NCI-H1105 (cell line): ENCODE data around the gene CCDC182.

Experiments
- DNase-seq: peaks from one replicate; lab custom pipeline; 2025; lab: John Stamatoyannopoulos, UW

Gene CCDC182

DNA sequence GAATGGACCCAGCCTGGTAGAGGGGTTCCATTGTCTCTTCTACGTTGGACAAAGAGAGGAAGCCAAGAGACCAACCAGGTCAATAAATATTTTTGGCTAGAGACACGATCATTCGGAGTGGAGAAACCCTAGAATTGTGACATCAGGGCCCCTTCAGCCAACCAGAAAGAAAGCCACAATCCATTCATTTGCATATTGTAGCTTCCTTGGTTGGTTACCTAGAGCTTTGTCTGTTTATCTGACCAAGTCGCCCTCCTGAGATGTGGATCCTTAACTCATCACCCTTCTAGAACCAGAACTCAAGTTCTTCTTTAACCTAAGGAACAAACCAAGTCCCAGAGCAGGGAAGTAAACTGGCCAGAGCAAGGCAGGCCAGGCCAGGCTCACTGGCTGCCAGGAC lies at the start of gene CCDC182:
Gene CCDC182 (minus strand): TSS at position 58 of the 400 bp plus-strand sequence. CDS start 27 bp downstream, at position 31.
- DNase-seq: no peak

DNA sequence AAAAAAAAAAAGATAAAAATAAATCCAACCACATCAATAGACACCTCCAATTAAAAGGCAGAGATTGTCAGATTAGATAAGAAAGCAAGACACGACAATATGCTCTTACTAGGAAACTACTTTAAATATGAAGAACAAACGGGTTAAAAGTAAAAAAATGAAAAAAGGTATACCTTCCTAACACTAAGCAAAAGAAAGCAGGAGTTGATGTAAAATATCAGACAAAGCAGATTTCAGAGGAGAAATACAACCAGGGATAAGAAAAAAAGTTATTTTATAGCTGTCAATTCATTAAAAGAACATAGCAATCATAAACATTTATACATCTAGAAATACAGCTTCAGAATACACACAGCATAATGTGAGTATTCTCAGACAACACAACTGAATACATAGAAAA lies 49.7 kb upstream of the CCDC182 start:
- no peak for DNase-seq

DNA sequence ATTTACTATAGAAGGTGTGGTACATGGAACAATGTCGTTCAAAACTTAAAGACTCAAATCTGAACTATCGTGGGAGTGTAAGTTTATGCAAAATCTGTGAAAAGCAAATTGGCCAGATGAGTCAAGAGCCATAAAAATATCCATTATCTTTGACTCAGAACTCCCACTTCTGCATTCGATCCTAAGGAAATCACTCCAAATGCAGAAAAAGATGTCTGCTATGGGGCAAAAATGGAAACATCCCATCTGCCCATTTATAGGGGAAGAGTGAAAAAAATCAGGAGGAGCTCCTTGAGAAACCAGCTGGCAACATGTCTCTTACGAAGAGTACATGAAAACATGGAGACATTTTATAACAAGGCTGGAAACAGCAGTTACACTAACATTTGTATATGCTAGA lies 43.6 kb upstream of the CCDC182 start:
- DNase-seq: no peak

DNA sequence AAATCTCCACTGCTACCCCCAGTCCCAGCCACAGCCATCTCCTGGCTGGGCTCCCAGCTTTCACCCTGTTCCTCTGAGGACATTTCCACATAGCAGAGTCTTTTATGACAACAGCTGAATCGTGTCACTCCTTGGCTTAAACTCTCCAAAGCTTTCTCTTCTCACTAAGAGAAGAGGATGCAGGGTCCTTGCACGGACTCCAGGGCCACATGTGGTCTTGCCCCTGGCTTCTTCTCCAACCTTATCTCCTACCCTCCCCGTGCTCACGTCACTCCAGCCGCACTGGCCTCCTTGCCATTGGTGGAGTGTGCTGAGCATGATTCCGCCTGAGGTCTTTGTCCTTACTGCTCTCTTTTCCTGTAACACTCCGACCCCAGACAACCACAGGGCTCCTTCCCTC lies 39.9 kb upstream of the CCDC182 start:
- no peak for DNase-seq

DNA sequence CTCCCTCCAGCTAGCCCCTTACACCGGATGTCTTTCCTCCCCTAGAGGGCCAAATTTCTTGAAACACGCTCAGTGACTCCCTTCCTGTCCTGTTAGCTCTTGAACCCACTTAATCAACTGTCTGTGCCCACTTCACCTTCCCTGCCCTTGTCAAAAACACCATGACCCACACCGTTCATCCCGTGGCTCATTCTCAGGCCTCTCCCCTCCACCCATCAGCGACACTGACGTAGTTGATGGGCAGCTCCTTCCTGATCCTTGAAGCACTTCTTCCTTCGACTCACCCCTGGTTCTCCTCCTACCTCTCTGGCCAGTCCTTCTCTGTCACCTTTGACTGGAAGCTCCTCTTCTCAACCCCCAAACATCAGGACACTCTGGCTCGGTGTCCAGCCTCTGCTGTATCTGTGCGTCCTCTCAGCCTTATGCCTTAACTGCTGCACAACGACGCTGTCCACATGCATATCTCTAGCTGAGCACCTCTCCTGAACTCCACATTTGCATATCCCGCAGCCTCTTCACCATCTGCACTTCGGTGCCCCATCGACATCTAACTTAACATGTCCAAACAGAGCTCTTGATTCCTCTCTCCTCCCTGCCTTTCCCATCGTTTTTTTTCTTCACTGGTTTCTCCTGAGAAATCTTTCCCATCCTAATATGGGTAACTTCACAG lies 39.3 kb upstream of the CCDC182 start:
- DNase-seq: no peak

DNA sequence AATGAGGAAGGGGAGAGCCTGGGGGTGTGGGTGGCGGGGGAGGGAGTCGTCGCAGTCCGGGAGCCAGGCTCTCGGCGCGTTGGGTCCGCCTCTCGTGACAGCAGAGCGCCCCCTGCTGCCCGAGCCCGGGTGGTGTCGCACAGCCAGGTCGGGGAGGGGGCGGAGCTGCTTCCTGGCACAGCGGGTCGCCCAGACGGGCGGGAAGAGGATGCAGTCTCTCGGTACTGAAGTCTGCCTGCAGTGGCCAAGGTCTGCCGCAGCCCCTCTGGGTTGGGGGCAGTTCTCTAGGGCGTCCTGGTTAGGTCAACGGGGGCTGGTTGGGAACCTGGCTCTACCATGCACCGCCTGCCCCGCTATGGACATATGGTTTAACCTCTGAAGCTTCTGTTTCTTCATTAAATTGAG lies 38.2 kb upstream of the CCDC182 start:
- peak; percentile 24 for DNase-seq

DNA sequence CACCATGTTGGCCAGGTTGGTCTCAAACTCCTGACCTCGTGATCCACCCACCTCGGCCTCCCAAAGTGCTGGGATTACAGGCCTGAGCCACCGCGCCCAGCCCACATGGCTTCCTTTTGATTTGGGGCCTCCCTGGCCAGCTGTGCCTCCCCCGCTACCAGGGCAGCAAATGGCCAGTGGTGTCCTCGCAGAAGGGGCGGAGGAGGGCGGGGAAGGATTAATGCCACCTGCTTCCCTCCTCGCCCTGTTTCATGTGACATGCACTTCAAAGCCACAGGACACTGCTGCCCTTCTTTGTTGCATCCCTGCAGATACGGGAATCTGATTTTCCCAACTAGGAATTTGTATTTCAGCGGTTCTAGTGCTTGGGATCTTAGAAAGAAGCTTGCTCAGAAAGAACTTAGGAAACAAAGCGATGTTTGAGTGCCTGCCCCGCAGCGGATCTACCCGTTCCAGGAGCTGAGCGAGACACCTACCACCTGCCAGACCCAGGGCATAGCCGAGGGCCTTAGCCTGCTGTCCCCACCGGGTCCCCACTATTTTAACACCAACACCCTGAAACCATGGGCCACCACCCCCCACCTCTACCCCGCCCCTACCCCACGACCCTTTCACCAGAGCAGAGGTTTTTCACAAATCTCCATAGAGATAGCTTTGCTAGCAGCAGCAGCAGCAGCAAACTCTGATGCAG lies 37.7 kb upstream of the CCDC182 start:
- DNase-seq: no peak

DNA sequence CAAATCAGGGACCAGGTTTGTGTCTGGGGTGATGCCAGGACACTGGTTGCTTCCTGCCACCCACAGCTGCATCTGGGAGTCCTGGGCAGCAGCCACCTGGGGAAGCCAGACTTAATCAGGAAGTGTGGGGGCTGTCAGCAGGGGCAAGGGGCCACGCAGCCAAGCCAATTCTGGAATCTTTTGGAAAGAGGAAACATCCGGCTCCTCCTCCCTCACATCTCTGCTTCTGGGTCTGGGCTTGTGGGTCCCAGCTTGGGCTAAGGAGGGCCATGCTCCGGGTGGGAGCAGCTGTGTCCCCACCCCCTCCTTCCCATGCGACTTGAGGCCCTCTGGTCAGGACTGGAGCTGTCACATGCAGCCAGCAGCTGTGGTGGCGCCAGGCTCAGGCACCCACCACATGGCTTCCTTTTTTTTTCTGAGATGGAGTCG lies 37.0 kb upstream of the CCDC182 start:
- no peak for DNase-seq

DNA sequence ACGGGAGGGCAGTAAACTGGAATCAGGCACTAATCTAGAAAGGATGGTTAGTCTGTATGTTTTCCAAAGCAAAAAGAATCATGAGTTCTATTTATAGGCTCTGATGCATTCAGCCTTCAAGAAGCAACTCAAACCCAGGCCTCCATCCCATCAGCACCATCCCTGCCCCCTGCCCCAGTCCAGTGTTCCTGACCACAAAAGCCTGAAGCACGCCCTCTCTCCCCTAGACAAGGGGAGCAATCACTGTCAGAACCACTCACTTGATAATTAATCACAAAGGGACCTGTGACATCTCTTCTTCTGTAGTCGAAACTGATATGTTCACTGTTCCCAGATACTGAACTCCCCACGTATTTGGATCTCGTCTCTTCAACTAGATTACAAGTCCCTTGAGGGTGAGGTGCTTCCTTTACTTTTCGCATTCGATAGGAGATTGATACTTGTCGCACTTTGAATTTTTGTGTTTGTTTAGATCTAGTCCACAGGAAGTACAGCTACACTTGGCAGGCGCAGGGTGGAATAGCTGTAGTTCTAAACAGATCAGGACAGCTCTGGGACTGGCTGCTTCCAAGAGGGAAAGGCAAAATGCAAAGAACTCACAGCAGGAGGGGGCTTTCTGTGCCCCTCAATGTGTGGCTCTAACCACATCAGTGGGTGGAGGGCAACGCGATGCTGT lies 36.4 kb upstream of the CCDC182 start:
- DNase-seq: no peak

DNA sequence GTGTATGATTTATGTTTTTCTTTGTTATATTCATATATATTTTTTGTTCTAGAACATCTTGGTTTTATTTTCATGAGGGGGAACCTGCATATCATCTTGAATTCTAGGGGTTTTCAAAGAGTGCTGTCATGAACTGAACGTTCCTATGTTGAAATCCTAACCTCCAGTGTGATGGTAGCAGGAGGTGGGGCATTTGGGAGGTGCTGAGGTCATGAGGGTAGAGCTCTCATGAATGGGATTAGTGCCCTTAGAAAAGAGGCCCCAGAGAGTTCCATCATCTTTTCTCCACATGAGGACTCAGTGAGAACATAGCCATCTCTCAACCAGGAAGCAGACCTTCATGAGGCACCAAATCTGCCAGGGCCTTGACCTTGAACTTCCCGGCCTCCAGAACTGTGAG lies 34.6 kb upstream of the CCDC182 start:
- no peak for DNase-seq

DNA sequence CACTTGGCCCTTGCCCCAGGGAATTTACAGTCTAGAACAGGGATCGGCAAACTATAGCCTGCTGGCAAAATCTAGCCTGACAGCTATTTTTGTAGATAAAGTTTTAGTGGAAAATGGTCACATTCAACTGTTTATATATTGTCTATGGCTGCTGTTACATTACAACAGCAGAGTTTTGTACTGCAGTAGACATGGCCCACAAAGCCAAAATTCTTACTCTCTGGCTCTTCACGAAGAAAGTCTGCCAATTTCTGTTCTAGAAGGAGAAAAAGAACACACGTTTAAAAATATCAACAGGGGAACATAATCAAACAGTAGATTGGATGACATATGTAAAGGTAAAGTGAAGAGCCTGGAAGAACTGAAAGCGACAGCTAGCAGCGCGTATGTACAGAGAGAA lies 33.2 kb upstream of the CCDC182 start:
- no peak for DNase-seq

DNA sequence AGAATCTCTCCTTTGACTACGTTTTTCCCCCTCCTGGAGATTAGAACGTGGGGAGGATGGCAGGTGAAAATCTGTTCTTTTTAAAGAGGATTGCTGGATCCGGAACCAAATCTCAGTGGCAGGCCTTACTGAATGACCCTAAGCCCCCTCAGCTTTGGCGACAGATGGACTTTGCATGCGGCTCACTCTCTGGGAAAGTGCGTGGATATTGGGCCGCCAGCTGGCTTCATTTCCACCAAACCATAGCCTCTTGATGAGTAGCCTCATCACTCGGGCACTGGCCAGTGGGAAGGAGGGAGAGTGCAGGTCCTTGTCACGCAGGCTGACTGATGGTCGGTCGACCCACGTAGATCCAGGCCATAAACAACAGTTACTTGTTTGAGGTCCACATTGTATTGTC lies 31.3 kb upstream of the CCDC182 start:
- DNase-seq: no peak

DNA sequence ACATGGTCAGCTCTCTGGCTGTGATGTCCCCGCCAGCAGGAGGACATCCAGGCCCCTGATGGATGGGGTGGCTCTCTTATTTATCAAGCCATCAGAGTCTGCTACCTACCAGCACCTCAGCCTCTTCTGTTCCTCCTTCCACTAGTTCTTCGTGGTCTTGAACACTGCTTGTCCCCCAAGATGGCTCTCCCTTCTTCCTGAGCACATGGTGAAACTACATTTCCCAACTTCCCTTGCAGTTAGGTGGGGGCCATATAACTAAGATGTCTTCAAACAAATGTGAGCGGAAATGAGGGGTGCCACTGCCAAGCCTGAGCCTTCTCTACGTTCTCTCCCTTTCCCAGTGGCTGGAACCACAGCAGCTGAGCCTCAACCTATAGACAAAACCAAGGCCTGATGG lies 29.8 kb upstream of the CCDC182 start:
- DNase-seq: no peak

DNA sequence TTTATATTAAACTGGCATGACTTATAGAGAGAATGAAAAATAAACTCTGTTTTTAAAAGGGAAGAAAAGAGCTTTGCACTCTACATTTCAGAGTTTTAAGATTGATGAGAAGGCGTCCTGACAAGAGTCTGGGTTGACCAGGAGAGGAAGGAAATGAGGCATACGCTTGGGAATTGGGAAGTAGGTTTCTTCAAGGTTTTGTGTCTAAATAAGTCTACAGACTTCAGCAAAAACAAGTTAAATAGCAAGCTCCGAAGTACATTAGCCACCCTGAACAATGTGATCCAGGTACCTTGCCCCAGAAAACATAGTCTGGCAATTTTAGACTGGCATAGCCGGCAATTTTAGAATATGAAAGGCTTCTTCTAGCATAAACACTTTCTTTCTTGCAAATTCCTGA lies 28.5 kb upstream of the CCDC182 start:
- no peak for DNase-seq

DNA sequence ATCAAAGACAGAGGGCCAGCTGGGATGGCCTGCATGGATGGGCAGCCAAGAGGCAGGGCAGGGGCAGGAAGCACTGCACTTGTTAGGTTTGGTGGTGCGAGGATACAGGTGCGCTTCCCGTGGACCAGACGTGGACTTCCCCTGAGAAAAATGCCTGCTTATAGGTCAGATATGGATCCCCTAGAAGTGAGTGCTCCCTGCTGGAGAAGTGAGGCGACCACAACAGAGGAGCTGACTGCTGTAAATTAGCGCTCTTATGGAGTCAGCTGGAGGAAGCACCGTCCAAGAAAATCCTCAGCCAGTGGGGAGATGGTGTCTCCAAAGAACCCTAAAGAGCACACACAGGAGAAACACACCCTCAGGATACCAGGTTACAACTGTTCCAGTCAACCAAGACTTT lies 27.7 kb upstream of the CCDC182 start:
- no peak for DNase-seq

DNA sequence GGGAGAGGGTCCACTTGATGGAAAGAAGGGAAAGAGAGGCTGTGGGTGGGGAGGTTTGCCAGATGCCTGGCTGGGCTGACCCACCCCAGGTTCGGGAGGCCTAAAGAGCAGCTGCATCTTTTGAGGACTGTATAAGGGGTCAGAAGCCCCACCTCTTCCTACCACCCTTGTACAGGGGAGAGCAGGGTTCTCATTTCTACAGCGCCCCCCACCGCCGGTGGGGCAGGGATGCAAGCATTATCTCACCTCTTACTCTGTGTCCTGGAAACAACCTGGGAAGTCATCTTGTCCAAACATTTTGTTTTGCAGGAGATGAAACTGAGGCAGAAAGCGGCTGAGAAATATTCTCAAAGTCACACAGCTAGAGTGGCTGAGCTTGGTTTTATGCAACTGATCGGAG lies 22.5 kb upstream of the CCDC182 start:
- no peak for DNase-seq

DNA sequence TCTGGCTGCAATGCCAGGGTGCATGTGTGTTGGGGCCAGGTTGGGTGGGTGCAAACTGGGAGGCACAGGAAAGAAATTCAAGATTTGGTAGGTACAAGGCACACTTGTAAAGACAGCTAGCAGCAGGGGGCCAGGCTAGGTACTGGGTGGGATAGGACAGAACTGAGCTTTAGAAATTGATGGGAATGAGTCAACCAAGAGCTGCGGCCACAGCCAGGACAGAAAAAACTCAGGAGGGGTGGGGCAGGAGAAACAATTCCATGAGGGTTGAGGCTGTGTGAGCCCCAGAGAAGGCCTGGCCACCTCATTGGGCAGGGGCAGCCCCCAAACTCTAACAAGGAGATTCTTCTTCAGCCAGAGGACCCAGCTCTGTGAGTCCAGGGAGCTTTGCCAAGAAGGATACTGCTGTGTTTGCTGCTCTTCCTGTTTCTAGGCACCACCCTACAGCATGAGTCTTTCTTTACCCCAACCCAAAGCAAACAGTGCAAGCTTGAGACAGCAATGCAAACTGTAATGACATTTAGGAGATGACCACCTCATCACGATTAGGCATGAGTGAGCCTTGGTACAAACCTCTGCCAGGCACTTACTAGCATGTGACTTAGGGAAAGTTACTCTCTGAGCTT lies 21.3 kb upstream of the CCDC182 start:
- no peak for DNase-seq

DNA sequence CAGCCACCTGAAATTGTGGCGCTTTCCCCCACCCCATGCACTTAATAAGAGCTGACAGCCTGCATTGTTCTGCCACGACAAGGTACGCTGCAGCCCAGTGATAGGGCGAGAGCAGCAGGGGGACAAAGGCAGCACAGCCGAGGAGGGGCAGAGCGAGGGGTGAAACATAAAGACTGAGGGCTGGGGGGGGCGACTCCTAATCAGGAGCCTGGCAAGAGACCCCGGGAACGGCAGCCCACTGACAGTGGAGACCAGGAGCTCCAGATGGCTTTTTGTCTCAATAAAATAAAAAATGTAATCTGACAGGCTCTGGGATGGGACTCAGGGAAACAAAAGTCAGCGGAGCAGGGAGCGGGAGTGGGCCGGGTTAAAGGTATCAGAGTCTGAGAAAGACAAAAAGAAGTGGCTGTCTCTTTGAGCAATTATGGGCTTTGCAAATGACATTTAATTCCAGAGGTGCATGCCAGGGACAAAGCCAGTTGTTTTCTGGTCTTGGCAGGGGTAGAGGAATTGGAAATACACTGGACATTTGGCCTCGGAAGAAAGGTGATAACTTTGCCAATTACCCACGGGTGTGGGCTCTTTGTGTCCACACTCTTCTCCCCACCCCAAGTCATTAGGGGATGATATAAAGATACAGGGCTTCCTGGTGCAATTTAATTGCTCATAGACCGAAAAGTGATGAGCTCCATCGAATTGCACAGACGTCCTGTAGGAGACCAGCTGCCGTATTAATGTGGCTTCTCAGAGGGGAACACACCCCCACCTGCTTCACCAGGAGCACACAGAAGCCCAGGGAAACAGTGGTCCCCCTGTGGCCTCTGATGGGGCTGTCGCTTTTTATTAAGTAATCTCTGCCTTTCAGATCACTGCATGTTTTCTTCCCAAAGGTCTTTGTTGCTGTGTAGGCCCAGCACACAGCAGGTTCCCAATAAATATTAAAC lies 17.6 kb upstream of the CCDC182 start:
- DNase-seq: no peak

DNA sequence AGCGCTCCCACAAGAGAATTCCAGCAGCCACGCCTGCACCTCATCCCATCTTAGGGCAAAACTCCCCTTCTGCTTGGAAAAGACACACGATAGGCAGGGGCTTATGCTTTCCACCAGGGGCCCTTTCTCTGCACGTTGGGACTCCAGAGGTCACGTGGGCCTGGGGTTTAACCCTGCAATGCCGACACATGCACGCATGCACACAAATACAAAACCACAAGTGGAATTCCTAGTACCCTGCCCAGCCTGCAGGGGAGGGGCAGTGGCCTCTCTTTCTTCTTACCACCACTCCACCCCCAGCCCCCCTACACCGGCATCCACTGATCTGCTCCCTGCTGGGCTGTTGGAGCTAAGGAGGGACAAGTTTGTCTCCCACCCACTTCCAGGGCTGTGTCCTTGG lies 16.8 kb upstream of the CCDC182 start:
- DNase-seq: no peak

DNA sequence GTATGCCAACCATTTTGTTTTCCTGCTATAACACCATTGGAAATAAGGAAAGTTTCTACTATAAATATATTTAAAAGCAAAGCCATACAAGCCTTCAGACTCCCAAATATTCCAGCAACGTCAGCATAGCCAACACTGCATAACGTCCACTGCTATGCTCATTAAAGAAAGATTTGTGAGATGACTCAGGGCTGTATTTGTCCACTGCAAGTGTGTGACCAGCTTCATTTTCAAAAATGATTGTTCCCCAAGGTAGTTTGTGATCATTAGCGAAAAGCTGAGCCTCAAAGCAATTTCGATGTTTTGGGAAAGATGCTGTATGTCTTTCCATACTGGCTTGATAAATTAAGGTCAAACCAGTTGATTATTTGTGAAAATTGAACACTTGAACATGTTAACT lies 14.9 kb upstream of the CCDC182 start:
- no peak for DNase-seq

DNA sequence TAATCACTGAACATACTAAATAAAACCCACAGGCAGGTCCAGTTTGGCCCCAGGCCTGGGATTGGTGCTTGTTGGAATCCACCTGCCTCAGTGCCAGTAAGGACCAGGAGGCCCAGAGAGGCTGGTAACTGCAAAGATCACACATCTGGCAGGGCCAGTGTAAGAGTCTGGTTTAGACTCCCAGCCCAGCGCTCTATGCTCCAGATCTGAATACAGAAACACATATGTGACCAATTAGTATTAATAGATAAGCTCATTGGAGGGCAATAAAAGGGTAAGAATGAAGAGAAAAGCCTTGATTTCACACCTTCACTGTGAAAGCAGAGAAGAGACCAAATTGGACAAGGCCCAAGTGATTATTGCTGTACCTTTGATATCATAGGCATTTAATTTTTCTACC lies 13.6 kb upstream of the CCDC182 start:
- DNase-seq: no peak

DNA sequence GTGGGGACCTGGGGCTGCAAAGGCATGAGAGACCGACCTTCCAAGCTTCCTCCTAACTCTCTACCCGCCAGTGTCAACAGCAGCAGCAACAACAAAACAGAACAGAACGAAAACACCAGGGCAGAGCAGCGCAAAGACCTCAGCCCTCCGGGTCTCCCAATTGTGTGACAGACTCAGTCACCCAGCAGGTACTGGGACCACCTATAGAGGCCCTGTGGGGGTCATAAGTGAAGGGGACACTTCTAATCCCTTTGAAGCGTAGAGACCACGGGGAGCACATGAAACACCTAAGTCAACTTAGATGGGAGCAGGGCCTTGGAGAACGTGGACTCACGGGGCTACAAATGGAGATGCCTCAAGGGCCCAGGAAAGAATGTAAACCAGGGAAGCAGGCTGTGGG lies 12.6 kb upstream of the CCDC182 start:
- no peak for DNase-seq
